ENCODE data around the gene TPST1.
"Not testable (repeated sequence)": the region's sequence is repeated elsewhere in the genome, so short reads cannot be mapped to it uniquely, and the experiment has no call there.

Gene TPST1

GRCh38 chr7:66344166-66344565 is 139.0 kb downstream of the TPST1 start:
- DNase-seq = no peak

GRCh38 chr7:66348531-66348930 is 143.4 kb downstream of the TPST1 start:
- DNase-seq = no peak

GRCh38 chr7:66348959-66349358 is 143.8 kb downstream of the TPST1 start:
- no peak for DNase-seq

GRCh38 chr7:66352071-66352470 is 146.9 kb downstream of the TPST1 start:
- no peak for DNase-seq

GRCh38 chr7:66353547-66353946 is 148.4 kb downstream of the TPST1 start:
- DNase-seq = no peak

GRCh38 chr7:66355756-66356155 is 150.6 kb downstream of the TPST1 start:
- no peak for DNase-seq

- no peak for DNase-seq
Measured at GRCh38 chr7:66356277-66356721, 151.2 kb downstream of the TPST1 start.

GRCh38 chr7:66357087-66357486 is 152.0 kb downstream of the TPST1 start:
- DNase-seq = no peak

GRCh38 chr7:66359656-66360211 is 154.6 kb downstream of the TPST1 start:
- no peak for DNase-seq

- no peak for DNase-seq
Measured at GRCh38 chr7:66362136-66362535, 157.0 kb downstream of the TPST1 start.

- DNase-seq = no peak
Measured at GRCh38 chr7:66363635-66364034, 158.5 kb downstream of the TPST1 start.

- DNase-seq = not testable (repeated sequence)
Measured at GRCh38 chr7:66365031-66365430, 159.9 kb downstream of the TPST1 start.

GRCh38 chr7:66371096-66371824 is 166.1 kb downstream of the TPST1 start:
- no peak for DNase-seq

GRCh38 chr7:66374141-66374840 is 169.2 kb downstream of the TPST1 start:
- not testable (repeated sequence) for DNase-seq

GRCh38 chr7:66376264-66376945 is 171.3 kb downstream of the TPST1 start:
- DNase-seq = no peak

GRCh38 chr7:66377045-66377444 is 171.9 kb downstream of the TPST1 start:
- no peak for DNase-seq

GRCh38 chr7:66377714-66378113 is 172.6 kb downstream of the TPST1 start:
- no peak for DNase-seq

- DNase-seq = no peak
Measured at GRCh38 chr7:66379542-66380160, 174.5 kb downstream of the TPST1 start.

GRCh38 chr7:66380272-66380888 is 175.2 kb downstream of the TPST1 start:
- DNase-seq = no peak

GRCh38 chr7:66382182-66382923 is 177.2 kb downstream of the TPST1 start:
- DNase-seq = not testable (repeated sequence)

GRCh38 chr7:66385191-66385905 is 180.2 kb downstream of the TPST1 start:
- not testable (repeated sequence) for DNase-seq
